ENCODE data around the gene CNN2.

- no peak for TF ChIP-seq CTCF (IDR thresholded peaks at IDR 0.05)
- TF ChIP-seq EP300 (IDR thresholded peaks at IDR 0.05): no peak
These were observed 49.6 kb downstream of the CNN2 start for GRCh38 chr19:1076046-1076386.
